Thyroid gland (tissue), 4 donors: Measurements from ENCODE around the gene AQP3. TPM values are rescaled to one million over a fixed set of nuclear protein-coding genes. Genes with fewer than 3 reads are reported as not detected.

Experiments
- DNase-seq, 2 donors: peaks; one replicate each; pipeline ENCODE4 v3.0.0-alpha.2; 2019
- H3K27ac ChIP-seq, 3 donors: fragments of 200-600 bp; sonication (generic); 1 replicate in 2 of 3; 2 replicates in 1 of 3; pipeline ENCODE4 v1.5.1; 2016 to 2019; ENCODE audit warnings: mild to moderate bottlenecking in 1 of 3, moderate library complexity in 1 of 3
- H3K27me3 ChIP-seq: fragments of 200-600 bp; sonication (generic); one replicate; pipeline ENCODE4 v1.5.1; 2019
- H3K36me3 ChIP-seq, 2 donors: fragments of 200-600 bp; sonication (generic); one replicate each; pipeline ENCODE4 v1.5.1; 2016 to 2019
- H3K4me1 ChIP-seq, 2 donors: fragments of 200-600 bp; sonication (generic); one replicate each; pipeline ENCODE4 v1.5.1; 2017 to 2019
- H3K4me3 ChIP-seq, 3 donors: fragments of 200-600 bp; sonication (generic); replicated peaks in 1 of 3; 1 replicate in 2 of 3; 2 replicates in 1 of 3; pipeline ENCODE4 v1.5.1; 2016; ENCODE audit warnings: mild to moderate bottlenecking in 1 of 3
- H3K9me3 ChIP-seq: fragments of 200-600 bp; sonication (generic); one replicate; pipeline ENCODE4 v1.5.1; 2017
- POLR2A ChIP-seq, 2 donors: fragments of 450-650 bp; IDR thresholded peaks; one replicate each; pipeline ENCODE4 v1.6.1; 2017; ENCODE audit warnings: antibody characterized with exemption in 2 of 2, mild to moderate bottlenecking in 2 of 2, moderate library complexity in 1 of 2
- WGBS, 2 donors: methylation state at CpG; one replicate each; pipeline ENCODE4 v1.1.5; 2017; 5-methylcytosine and 5-hydroxymethylcytosine counted together
- intact Hi-C: fragments of 100-400 bp; cut with DNase I; formaldehyde crosslinking; loops from one replicate; pipeline ENCODE4 v1.15.1; 2023
- total RNA-seq, 4 donors: library from RNA; depleted of rRNA; stranded (reverse); fragments of >200 nt; gene quantifications; one replicate each; pipeline ENCODE4 v1.2.3, GENCODE V29; 2016
- TF ChIP-seq, protein P1 (sequence below), 6 experiments: fragments of 200-600 bp in 3 of 6; fragments of 450-650 bp in 3 of 6; sonication (generic) in 3 of 6; IDR thresholded peaks; one replicate each; pipeline ENCODE4 v1.5.1; 2016 to 2019; ENCODE audit warnings: antibody characterized with exemption in 6 of 6, mild to moderate bottlenecking in 2 of 6, inconsistent platforms in 1 of 6, moderate library complexity in 1 of 6

AQP3 gene
- total RNA-seq, 4 donors from 2014 or later = 1.0 to 4.3 (median 2.5) TPM

DNA sequence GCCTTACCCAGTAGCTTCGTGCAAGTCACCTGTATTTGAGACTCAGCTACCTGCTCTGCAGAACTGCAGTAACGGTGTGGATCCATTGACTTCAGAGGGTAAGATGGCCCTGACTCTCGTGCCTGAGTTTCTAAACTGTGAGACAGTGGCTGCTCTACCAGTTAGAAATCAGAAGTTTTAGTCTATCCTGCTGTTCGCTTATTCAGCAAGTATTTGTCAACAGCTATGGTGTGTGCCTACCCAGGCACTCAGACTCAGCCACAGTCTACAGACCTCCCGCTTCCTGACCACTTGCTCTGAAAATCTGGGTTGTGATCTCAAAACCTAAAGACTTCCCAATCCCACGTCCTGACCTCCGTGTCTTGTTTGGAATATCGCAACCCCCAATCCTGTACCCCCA lies 13.5 kb downstream of the AQP3 start:
- H3K9me3 ChIP-seq = no peaks in the 10 kb centered on the region
- no peaks in the 10 kb centered on the region for H3K27me3 ChIP-seq
- WGBS, 2 donors = 92 to 95% methylated on average over 7 to 8 of the region's 8 CpGs
- H3K27ac ChIP-seq = no peak overlapping the region
- no peak overlapping the region for H3K4me3 ChIP-seq
- intact Hi-C loops = no loop called here
- peaks cover 8 to 11% of the 10 kb centered on the region in 2 donors for H3K4me1 ChIP-seq
- TF ChIP-seq, protein P1, sequence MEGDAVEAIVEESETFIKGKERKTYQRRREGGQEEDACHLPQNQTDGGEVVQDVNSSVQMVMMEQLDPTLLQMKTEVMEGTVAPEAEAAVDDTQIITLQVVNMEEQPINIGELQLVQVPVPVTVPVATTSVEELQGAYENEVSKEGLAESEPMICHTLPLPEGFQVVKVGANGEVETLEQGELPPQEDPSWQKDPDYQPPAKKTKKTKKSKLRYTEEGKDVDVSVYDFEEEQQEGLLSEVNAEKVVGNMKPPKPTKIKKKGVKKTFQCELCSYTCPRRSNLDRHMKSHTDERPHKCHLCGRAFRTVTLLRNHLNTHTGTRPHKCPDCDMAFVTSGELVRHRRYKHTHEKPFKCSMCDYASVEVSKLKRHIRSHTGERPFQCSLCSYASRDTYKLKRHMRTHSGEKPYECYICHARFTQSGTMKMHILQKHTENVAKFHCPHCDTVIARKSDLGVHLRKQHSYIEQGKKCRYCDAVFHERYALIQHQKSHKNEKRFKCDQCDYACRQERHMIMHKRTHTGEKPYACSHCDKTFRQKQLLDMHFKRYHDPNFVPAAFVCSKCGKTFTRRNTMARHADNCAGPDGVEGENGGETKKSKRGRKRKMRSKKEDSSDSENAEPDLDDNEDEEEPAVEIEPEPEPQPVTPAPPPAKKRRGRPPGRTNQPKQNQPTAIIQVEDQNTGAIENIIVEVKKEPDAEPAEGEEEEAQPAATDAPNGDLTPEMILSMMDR (IDR thresholded peaks at IDR 0.05) = no peak
- no peak for TF ChIP-seq POLR2A (IDR thresholded peaks at IDR 0.05)
- no peak for DNase-seq
- no peaks in the 10 kb centered on the region for H3K36me3 ChIP-seq

DNA sequence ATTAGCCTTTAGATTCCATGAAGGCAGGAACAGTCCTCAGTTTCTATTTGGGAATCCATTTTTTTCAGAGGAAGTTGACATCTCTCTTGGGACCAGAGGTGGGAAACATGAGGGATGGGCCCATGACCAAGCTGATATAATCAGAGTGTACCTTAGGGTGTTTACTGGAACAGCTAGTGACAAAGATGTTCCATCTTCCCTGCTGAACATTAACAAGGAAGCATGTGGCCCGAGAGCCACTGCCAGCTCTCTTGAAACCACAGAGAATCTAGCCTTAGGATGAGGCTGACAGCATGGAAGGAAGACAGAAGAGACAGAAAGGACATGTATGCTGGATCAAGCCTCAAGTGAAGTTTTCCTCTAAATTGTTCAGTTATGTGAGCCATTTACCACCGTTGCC lies 16.0 kb downstream of the AQP3 start:
- no peak for TF ChIP-seq POLR2A (IDR thresholded peaks at IDR 0.05)
- TF ChIP-seq, protein P1 (IDR thresholded peaks at IDR 0.05) = no peak
- Histone ChIP-seq H3K4me1 (peaks cover 8 to 11% of the 10 kb centered on the region in 2 donors), H3K36me3 (no peaks in the 10 kb centered on the region), H3K4me3 (no peak overlapping the region), H3K9me3 (no peaks in the 10 kb centered on the region), H3K27me3 (no peaks in the 10 kb centered on the region), H3K27ac (no peak overlapping the region)
- no peak for DNase-seq
- 80 to 85% methylated on average over 2 of the region's 2 CpGs for WGBS, 2 donors
- intact Hi-C loops = no loop called here

DNA sequence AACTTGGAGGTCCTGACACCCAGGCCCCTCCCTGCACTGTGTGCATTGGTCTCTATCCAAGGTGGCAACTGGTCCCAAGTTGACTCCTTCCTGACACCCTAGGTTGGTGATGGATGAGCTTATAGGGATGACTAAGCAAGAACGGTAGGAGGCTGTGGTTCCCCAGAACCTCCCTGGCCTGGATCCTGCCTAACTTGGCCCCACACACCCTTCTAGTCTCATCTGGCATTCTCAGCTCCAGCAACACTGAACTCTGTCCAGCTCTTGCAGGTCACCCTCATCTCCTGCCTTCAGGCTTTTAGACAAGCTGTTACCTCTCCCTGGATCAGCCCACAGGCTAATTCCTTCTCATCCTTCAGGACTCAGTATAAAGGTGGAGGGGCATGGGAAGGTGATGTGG lies 16.5 kb downstream of the AQP3 start:
- Histone ChIP-seq H3K9me3 (no peaks in the 10 kb centered on the region), H3K36me3 (no peaks in the 10 kb centered on the region), H3K4me1 (peaks cover 8 to 11% of the 10 kb centered on the region in 2 donors), H3K27ac (no peak overlapping the region), H3K4me3 (no peak overlapping the region), H3K27me3 (no peaks in the 10 kb centered on the region)
- TF ChIP-seq, protein P1 (IDR thresholded peaks at IDR 0.05) = no peak
- WGBS, 2 donors = 40 to 57% methylated on average over 1 of the region's 1 CpG
- DNase-seq = no peak
- intact Hi-C loops = no loop called here

DNA sequence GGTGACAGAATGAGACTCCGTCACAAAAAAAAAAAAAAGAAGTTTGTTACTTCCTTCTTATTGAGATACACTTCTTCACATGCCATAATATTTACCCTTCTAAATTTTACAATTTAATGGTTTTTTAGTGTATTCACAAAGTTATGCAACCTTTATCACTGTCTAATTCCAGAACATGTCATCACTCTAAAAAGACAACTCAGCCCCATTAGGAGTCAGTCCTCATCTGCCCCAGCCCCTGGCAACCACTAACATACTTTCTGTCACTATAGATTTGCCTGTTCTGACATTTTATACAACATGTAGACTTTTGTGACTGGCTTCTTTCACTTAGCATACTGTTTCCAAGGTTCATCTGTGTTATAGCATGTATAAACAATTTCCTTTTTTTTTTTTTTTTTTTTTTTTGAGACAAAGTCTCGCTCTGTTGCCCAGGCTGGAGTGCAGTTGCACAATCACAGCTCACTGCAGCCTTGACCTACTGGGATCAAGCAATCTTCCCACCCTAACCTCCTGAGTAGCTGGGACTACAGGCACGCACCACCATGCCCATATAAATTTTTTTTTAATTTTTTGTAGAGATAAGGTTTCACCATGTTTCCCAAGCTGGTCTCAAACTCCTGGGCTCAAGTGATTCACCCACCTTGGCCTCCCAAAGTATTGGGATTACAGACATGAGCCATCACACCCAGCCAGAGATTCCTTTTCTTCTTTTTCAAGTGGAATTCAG lies 18.0 kb downstream of the AQP3 start:
- intact Hi-C loops = no loop called here
- 85 to 89% methylated on average over 3 of the region's 3 CpGs for WGBS, 2 donors

DNA sequence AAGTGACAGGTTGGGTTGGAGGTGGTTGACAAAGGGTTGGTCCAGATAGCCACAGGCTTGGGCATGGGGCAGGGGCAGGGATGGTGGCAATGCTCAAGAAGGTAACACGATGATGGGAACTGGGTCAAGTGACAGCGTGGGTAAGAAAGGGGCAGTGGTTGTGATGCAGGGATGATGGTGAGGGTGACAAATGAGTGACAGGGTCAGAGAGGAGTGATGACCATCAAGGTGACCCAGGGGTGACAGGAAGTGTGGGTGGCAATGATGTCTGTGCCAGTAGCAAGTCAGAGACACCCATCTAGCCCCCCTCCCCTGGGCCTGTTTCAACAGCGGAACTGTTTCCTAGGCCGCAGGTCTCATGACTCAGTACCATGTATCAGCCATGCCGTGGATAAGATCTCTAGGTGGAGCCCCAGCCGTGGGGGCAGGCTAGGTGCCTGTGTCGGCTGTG lies 20.5 kb downstream of the AQP3 start:
- Histone ChIP-seq H3K9me3 (no peaks in the 10 kb centered on the region), H3K4me3 (no peak overlapping the region), H3K36me3 (no peaks in the 10 kb centered on the region), H3K27me3 (no peaks in the 10 kb centered on the region), H3K4me1 (no peaks in the 10 kb centered on the region), H3K27ac (no peak overlapping the region)
- WGBS, 2 donors = 92 to 95% methylated on average over 5 to 7 of the region's 7 CpGs
- TF ChIP-seq, protein P1 (IDR thresholded peaks at IDR 0.05) = no peak
- TF ChIP-seq POLR2A (IDR thresholded peaks at IDR 0.05) = no peak
- intact Hi-C loops = no loop called here
- no peak for DNase-seq

More for the DNA sequence above, 18.0 kb downstream of the AQP3 start:
- Histone ChIP-seq H3K4me1 (peaks cover under 1 to 3% of the 10 kb centered on the region in 2 donors), H3K27me3 (no peaks in the 10 kb centered on the region), H3K9me3 (no peaks in the 10 kb centered on the region), H3K36me3 (no peaks in the 10 kb centered on the region), H3K27ac (no peak overlapping the region), H3K4me3 (no peak overlapping the region)
- no peak for DNase-seq
- no peak for TF ChIP-seq POLR2A (IDR thresholded peaks at IDR 0.05)
- TF ChIP-seq, protein P1 (IDR thresholded peaks at IDR 0.05) = no peak
